ENCODE results near the gene RPS19BP1.

- TF ChIP-seq REST (IDR thresholded peaks at IDR 0.05; ENCODE audit: low read depth, low read length) (no peak), RCOR1 (IDR thresholded peaks at IDR 0.05; ENCODE audit: low read length) (no peak), GABPA (IDR thresholded peaks at IDR 0.05; ENCODE audit: low read depth) (no peak), SIN3A (IDR thresholded peaks at IDR 0.05; ENCODE audit: borderline replicate concordance, low read depth, low read length) (no peak), CTCF (IDR thresholded peaks at IDR 0.05) (no peak), TEAD4 (IDR thresholded peaks at IDR 0.05; ENCODE audit: borderline replicate concordance, insufficient read depth) (no peak)
Measured at GRCh38 chr22:39480557-39480956, 52.0 kb downstream of the RPS19BP1 start.

Measured in SK-N-SH (cell line).